A673 (cell line): ENCODE results near the gene CPNE1. TPM values are rescaled to one million over a fixed set of nuclear protein-coding genes. Genes with fewer than 3 reads are reported as not detected.

Source experiments
- BruUV-seq: library from RNA; stranded (reverse); fragments of 400-500 nt; replicated peaks from 2 replicates; lab custom pipeline; 2021; lab: Mats Ljungman, UMichigan
- CTCF ChIA-PET: fragments of 300-600 bp; sonication (Branson Sonifier 250); formaldehyde crosslinking; loops from one replicate; lab custom pipeline; 2022; ENCODE audit warnings: antibody characterized with exemption; lab: Charles Lee
- POLR2A ChIA-PET: fragments of 300-600 bp; sonication (Branson Sonifier 250); formaldehyde crosslinking; loops from one replicate; lab custom pipeline; 2022; ENCODE audit warnings: antibody characterized with exemption; ENCODE audit not compliant: low non-redundant PET; lab: Charles Lee
- DNase-seq: peaks from one replicate; pipeline ENCODE4 v3.0.0-alpha.2; 2015; ENCODE audit warnings: low spot score
- H3K27ac ChIP-seq: fragments of 200-600 bp; sonication (generic); 2 replicates; pipeline ENCODE4 v1.5.1; 2016; ENCODE audit warnings: mixed run types, low read depth, mild to moderate bottlenecking, mixed read lengths, antibody characterized with exemption, low read length; ENCODE audit not compliant: poor library complexity, severe bottlenecking
- H3K27me3 ChIP-seq: fragments of 200-600 bp; sonication (generic); replicated peaks from 2 replicates; pipeline ENCODE4 v1.6.1; 2017; ENCODE audit warnings: mixed run types, low read depth, mild to moderate bottlenecking, mixed read lengths, antibody characterized with exemption, low read length; ENCODE audit not compliant: insufficient read depth, poor library complexity
- H3K36me3 ChIP-seq: fragments of 200-600 bp; sonication (generic); 2 replicates; pipeline ENCODE4 v1.6.1; 2016; ENCODE audit warnings: mixed run types, mild to moderate bottlenecking, mixed read lengths, antibody characterized with exemption, low read length; ENCODE audit not compliant: insufficient read depth, poor library complexity, severe bottlenecking
- H3K4me1 ChIP-seq: fragments of 200-600 bp; sonication (generic); 2 replicates; pipeline ENCODE4 v1.6.1; 2017; ENCODE audit warnings: mixed run types, mild to moderate bottlenecking, mixed read lengths, antibody characterized with exemption, low read length; ENCODE audit not compliant: insufficient read depth, poor library complexity, severe bottlenecking
- H3K4me3 ChIP-seq: fragments of 200-600 bp; sonication (generic); 2 replicates; pipeline ENCODE4 v1.5.1; 2016; ENCODE audit warnings: low read depth, mixed run types, mild to moderate bottlenecking, mixed read lengths, low read length; ENCODE audit not compliant: poor library complexity, severe bottlenecking
- H3K9me3 ChIP-seq: fragments of 200-600 bp; sonication (generic); 2 replicates; pipeline ENCODE4 v1.6.1; 2016; ENCODE audit warnings: mixed run types, low read depth, mild to moderate bottlenecking, mixed read lengths, antibody characterized with exemption, low read length; ENCODE audit not compliant: poor library complexity, severe bottlenecking
- EZH2 ChIP-seq: fragments of 200-600 bp; sonication (generic); IDR thresholded peaks from 2 replicates; pipeline ENCODE4 v1.6.1; 2017; ENCODE audit warnings: borderline replicate concordance, low read depth, mild to moderate bottlenecking, mixed read lengths, antibody characterized with exemption, low read length; ENCODE audit not compliant: poor library complexity, severe bottlenecking
- intact Hi-C: fragments of 100-400 bp; cut with micrococcal nuclease; formaldehyde crosslinking; loops from one replicate; pipeline ENCODE4 v1.10.0; 2022; ENCODE audit not compliant: unreplicated experiment
- total RNA-seq: library from RNA; stranded (reverse); gene quantifications from 2 replicates; pipeline ENCODE4 v1.2.3, GENCODE V29; 2021
- TF ChIP-seq, protein P1 (sequence below): fragments of 300-800, 200-600 bp; sonication (generic); conservative IDR thresholded peaks from 2 replicates; pipeline ENCODE4 v1.5.1; 2017; ENCODE audit warnings: low read depth, mild to moderate bottlenecking, antibody characterized with exemption, low read length, moderate library complexity, mixed read lengths

Gene CPNE1
- total RNA-seq, 1 experiment from 2014 or later, result 273 TPM

- POLR2A ChIA-PET, result interaction anchor here (0.9 kb wide), 1 partner anchor 31 kb away, joined by 7 read pairs; the partner anchor contains the start of gene RBM39
Observed at GRCh38 chr20:35711588-35712209, 47.0 kb upstream of the CPNE1 start.

DNA sequence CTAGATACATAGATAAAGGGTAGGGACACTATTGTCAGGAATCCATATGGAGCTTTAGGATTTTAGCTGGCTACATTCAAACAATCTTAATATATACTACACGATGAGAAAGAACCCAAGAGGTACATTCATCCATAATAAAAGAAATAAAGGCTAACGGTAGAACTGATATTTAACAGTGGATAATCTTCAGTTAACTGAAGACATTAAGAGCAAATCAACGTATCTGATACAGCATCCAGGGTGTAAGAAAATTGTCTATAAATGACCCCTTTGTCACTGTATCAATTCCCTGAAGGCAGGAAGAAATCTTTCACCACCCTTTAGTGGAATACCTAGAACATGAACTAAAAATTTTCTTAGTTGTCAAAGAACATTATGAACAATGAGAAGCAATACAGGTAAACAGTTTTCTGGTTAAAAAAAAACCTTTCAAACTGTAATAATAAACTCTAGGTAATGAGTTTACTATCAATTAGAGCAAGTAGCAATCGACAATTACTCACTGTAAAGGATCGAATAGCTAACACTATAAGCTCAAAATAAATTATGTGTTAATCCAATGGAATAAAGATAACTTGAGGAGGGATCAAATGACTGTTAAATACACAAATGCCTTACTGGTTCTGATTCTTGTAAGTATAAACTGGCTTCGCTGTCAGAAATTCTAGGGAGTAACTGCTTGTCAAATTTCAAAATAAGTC, 46.3 kb upstream of the CPNE1 start:
- no peak overlapping the region for H3K4me3 ChIP-seq
- H3K36me3 ChIP-seq, result peaks cover 100% of the 10 kb centered on the region
- DNase-seq, result no peak
- CTCF ChIA-PET, result no interaction called here
- no TSS peak for BruUV-seq
- no peaks in the 10 kb centered on the region for H3K4me1 ChIP-seq
- no peak for TF ChIP-seq EZH2
- TF ChIP-seq, protein P1, sequence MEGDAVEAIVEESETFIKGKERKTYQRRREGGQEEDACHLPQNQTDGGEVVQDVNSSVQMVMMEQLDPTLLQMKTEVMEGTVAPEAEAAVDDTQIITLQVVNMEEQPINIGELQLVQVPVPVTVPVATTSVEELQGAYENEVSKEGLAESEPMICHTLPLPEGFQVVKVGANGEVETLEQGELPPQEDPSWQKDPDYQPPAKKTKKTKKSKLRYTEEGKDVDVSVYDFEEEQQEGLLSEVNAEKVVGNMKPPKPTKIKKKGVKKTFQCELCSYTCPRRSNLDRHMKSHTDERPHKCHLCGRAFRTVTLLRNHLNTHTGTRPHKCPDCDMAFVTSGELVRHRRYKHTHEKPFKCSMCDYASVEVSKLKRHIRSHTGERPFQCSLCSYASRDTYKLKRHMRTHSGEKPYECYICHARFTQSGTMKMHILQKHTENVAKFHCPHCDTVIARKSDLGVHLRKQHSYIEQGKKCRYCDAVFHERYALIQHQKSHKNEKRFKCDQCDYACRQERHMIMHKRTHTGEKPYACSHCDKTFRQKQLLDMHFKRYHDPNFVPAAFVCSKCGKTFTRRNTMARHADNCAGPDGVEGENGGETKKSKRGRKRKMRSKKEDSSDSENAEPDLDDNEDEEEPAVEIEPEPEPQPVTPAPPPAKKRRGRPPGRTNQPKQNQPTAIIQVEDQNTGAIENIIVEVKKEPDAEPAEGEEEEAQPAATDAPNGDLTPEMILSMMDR, result no peak
- POLR2A ChIA-PET, result interaction anchor here (0.6 to 0.9 kb wide), 2 partner anchors 22 to 31 kb away, joined by 4 to 7 read pairs; partner anchors contain the start of gene RBM39
- peak overlapping the region; percentile 14 for H3K27ac ChIP-seq
- H3K27me3 ChIP-seq, result no peaks in the 10 kb centered on the region
- intact Hi-C loops, result no loop called here
- no peaks in the 10 kb centered on the region for H3K9me3 ChIP-seq

More at GRCh38 chr20:35711588-35712209, 47.0 kb upstream of the CPNE1 start:
- peak overlapping the region; percentile 14 for H3K27ac ChIP-seq
- peaks cover 100% of the 10 kb centered on the region for H3K36me3 ChIP-seq
- no peak overlapping the region for H3K4me3 ChIP-seq
- H3K9me3 ChIP-seq, result no peaks in the 10 kb centered on the region
- DNase-seq, result no peak
- TF ChIP-seq EZH2, result no peak
- TF ChIP-seq, protein P1, result no peak
- no peaks in the 10 kb centered on the region for H3K4me1 ChIP-seq
- no peaks in the 10 kb centered on the region for H3K27me3 ChIP-seq
- CTCF ChIA-PET, result no interaction called here
- intact Hi-C loops, result no loop called here
- BruUV-seq, result no TSS peak

DNA sequence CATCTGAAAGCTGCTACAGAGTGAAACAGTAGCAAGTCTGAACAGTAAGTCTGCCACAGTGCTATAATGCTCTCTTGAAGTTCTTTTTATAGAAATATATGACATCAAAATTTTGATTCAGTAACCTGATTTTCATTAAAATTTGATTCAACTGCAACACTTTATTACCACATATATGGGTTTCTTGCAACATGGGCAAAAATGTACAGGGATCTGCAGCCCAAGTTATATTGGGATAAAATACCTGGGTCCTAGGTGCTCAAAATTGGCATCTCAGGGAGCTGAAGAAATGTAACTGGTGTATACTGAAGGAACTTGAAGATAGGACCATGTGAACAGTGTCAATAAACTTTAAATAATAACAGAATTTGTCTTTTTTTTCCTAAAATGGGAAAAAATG, 45.3 kb upstream of the CPNE1 start:
- POLR2A ChIA-PET, result no interaction called here
- TF ChIP-seq, protein P1, result no peak
- no peak for TF ChIP-seq EZH2
- BruUV-seq, result no TSS peak

More for the DNA sequence above, 45.3 kb upstream of the CPNE1 start:
- no peaks in the 10 kb centered on the region for H3K4me1 ChIP-seq
- H3K27ac ChIP-seq, result no peak overlapping the region
- no peak for DNase-seq
- no peaks in the 10 kb centered on the region for H3K9me3 ChIP-seq
- CTCF ChIA-PET, result no interaction called here
- H3K27me3 ChIP-seq, result no peaks in the 10 kb centered on the region
- H3K36me3 ChIP-seq, result peaks cover 100% of the 10 kb centered on the region
- intact Hi-C loops, result no loop called here
- H3K4me3 ChIP-seq, result no peak overlapping the region
